HG03469 (cell line): ENCODE results near the gene PPIL6.

Experiments
- ATAC-seq: cut with Tn5 transposase; IDR thresholded peaks from one replicate; pipeline ENCODE4 v1.9.1; 2021; ENCODE audit warnings: mild to moderate bottlenecking, moderate library complexity, moderate number of reproducible peaks; ENCODE audit not compliant: unreplicated experiment

PPIL6 gene

DNA sequence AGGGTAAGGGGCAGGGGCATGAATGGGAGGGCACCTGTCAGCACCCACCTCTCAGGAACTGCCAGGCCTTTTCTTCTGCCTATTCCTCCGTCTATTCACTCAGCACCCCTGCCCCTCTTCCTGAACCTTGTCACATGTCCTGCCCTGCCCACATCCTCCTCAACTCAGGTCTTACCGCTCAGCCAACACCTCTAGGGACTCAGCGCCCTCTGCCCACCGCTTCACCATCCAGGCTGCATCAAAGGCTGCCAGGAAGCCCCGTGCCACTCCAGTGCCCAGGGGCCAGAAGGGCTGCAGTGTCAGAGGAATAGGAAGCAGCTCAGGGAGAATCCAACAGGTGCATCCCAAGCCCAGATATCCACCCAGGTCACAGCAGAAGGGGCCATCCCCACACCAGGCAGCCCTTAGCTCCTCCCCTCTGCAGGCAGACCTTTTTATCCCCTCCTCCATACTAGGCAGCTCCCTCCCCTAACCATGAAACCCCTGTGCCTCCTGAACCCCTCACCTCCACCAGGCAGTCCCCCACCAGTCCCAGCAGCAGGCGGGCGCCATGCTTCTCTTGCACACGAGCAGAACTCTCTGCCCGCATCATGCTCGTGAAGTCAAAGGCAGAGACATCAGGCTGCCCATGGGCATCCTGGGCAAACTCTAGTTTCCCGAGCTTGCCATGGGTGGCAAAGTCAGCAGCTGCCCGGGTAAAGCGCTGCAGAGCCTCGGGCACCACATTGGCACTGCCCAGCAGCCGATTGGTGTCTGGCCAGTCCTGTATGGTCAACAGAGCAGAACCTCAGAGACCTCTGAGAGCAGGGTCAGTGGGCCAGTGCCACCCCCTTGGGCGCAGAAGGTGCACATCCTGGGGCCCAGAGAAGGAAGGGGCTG lies 9.6 kb upstream of the PPIL6 start:
- no peak for ATAC-seq

DNA sequence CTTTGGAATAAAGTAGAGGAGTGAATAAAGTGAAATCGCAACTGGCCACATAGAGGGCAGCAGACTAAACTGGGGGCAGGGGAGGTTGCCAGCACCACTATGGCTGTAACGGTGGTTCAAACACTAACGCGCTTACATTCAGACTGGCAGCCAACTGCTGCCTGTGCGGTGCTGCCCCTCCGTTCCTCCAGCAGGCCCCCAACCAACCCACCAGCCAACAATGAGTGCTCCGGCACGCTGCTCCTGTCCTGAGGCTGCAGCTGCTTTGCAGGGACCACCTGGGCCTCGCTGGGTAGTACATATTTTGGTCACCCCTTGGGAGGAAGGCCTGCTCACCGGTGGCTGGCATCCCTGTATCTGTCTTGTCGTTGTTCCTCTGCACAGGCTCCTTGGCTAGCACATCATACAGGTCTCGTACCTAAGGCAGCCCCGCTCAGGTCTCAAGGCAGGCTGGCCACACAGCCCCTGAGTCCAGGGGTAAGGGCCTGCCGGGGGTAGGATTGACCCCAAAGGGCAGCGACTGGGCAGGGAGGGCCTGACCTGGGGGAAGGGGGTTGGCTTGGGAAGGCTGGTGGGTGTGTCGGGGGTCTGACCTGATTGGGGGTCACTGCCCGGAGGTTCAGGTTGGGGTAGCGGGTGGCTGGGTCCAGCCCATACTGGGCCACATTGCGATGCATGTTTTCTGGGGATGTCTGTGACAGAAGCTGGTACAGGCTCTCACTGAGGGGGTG lies 8.8 kb upstream of the PPIL6 start:
- no peak for ATAC-seq

DNA sequence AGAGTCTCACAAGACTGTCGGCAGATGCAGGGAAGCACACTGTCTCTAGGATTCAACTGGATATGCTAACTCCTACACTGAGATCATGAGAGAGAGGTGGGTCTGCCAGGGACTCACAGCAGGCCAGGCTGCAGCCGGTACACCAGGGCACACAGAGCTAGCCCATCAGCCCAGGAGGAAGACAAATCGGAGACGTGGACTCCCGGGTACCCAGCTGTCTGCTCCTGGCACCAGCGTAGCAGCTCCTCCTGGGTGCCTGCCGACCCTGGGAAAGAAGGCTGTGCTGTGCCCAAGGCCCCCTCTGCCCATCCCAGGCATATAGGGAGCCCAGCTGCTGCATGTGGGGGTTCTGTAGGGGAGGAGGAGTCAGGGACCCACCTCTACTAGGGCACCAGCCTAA lies 8.2 kb upstream of the PPIL6 start:
- no peak for ATAC-seq

DNA sequence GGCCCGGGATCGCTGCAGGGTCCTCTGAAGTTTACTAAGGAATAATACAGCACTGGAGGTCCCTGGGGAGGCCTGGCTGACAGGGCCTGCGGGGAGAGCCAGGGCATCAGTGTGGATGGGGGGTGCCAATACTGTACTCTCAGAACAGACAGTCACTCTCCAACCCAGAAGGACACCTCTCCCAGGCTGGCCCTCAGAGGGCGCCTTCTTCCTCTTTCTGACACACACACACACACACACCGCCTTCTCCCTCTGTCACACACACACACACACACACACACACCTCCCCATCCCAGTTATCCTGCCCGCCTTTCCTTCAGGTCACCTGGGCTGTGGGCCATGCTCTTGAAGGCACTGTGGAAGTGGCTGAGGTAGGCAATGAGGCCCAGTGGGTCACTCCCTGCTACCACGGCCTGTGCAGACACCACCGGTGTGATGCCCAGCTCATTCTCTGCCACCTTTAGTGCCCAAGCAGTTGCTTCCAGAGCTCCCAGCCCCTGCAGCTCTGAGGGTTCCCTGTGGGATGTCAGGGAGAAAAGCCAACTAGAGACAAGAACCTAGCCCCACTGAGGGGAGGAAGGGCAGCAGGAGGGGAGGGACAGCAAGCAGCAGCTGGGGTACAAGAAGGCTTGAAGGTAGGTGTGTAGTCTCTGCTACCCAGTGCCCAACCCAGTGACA lies 7.6 kb upstream of the PPIL6 start:
- ATAC-seq = no peak

DNA sequence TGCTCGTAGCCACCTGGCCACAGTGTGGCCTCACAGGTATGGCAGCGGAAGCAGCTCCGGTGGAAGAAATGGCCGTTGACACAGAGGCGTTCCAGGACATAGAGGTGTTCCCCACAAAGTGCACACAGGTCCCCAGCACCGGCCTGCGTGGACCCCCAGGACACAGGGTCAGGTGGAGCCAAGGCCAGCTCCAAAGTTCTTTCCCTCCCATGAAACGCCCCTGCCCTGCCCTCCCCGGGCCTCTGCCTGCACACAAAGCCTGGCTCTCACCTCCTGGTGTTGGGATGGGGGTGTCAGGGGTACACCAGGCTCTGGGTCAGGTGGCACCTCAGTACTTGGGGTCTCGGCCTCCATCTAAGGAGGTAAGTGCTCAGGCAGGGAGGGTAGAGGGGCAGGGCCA lies 6.7 kb upstream of the PPIL6 start:
- no peak for ATAC-seq

DNA sequence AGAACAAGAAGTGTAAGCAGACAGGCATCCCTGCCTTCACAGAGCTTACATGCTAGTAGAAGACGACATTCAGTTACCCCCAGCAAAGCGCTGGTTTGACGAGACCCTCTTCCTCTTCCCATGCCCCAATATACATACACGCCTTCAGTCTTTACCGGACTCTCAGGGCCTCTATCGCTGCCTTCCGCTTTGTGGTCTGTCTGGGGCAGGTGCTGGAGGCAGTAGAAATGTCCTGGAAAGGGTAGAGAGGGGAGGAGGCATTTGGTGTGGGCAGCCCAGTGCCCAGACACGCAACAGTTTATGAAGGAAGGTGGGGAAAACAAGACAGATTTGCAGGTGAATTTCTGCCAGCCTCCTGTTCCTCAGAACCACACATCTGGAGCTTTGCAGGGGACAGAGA lies 6.1 kb upstream of the PPIL6 start:
- ATAC-seq = no peak

DNA sequence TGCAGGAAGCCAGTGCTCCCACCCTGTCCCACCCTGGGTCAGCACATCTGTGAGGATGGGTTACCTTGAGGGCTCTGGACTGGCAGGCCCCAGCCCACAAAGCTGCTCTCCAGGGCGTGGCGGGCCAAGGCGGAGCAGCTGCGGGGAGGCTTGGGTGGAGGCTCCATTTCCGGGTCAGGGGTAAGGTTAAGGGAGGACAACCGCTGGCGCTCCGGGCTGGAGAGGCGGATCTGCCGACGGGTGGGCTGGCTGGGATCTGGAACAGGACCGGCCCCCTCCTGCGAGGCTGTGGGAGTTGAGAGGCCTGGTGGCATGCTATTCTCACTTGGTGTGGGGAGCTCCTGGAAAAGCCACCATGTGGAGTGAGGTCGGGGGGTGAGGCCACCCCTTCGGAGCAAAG lies 5.6 kb upstream of the PPIL6 start:
- no peak for ATAC-seq

DNA sequence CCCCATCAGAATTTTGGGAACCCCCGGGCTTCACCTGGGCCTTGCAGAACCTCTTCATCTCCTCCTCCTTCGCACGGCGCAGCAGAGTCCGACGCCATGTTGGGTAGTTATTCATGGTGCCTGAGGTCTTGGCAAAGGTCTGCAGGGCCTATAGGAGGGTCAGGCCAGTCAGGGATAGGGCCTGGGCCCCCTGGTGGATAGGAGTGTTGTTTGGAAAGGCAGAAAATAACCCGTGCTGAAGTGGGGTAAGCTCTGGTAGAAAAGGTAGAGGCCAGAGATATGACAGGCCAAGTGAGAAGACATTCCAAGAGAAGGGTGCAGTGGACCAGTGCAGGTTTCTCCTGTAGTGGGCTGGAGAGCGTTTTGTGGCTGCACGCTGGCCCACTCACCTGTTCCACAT lies 5.0 kb upstream of the PPIL6 start:
- no peak for ATAC-seq

DNA sequence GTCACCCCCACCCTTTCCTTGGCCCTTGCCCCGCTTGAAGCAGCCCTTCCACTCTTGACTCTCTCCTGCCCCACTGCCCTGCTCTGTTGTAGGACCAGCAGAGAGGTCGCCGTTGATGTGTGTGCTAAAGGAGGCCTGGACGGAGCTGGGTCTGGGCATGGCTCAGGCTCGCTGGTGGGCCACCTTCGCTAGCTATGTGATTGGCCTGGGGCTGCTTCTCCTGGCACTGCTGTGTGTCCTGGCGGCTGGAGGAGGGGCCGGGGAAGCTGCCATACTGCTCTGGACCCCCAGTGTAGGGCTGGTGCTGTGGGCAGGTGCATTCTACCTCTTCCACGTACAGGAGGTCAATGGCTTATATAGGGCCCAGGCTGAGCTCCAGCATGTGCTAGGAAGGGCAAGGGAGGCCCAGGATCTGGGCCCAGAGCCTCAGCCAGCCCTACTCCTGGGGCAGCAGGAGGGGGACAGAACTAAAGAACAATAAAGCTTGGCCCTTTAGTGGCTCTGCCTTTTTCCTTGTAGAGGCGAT lies 3.1 kb upstream of the PPIL6 start:
- ATAC-seq = no peak

DNA sequence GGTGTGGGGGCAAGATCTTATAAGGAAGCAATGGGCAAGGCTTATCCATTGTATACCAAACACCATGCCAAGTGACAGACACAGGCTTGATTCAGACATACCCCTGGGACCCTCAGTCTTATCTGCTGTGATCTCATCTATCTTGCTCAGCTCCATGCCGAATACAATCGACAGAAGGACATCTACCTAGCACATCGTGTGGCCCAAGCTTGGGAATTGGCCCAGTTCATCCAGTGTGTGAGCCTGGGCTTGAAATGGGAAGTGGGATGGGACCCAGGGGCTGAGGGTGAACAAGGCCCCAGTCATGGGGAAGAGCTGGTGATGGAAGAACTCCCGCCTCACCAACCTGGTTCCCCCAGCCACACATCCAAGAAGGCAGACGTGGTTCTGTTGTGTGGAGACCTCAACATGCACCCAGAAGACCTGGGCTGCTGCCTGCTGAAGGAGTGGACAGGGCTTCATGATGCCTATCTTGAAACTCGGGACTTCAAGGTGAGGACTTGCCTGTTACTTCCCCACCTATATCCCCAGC lies 2.0 kb upstream of the PPIL6 start:
- no peak for ATAC-seq

DNA sequence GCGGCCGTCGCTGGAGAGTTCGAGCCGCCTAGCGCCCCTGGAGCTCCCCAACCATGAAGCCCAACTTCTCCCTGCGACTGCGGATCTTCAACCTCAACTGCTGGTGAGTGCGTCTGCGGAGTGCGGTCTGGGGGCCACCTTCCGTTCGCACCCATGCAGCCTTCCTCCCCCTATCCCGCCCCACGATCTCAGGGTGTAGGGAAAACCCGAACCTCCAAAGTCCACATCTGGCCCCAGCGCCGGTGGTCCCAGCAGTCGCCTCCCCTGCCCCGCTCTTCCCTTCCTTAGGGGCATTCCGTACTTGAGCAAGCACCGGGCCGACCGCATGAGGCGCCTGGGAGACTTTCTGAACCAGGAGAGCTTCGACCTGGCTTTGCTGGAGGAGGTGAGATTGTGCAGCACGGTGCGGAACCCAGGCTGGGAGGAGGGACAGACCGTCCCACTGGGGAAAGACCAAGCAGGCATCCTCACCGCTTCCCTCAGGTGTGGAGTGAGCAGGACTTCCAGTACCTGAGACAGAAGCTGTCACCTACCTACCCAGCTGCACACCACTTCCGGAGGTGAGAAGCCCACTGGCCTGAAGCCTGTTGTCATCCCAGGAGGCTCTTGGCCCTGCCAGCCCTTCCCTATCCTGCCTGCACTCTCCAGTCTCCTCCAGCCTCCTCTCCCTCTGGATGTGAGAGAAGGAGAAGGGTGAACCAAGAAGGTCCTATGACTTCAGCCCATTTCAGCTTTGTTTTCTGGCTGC lies 815 bp upstream of the PPIL6 start:
- ATAC-seq = no peak

DNA sequence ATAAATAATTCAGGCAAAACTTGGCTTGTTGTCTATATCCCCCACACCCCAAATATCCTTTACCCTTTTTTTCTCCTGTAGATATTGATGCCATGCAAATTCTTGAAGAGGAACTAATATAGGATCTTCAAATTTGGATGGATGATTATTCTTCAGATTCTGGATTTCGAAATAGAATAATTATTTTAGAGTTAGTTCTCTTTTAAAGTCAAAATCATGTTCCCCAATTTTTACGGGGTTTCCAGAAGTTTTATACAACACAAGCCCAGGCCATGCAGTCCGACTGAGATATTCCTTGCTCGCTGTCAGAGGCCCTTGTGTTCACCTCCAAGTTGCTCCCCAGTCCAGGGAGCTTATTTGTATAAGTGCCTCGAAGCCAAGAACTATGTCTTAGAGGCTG lies 4.4 kb downstream of the PPIL6 start:
- no peak for ATAC-seq

DNA sequence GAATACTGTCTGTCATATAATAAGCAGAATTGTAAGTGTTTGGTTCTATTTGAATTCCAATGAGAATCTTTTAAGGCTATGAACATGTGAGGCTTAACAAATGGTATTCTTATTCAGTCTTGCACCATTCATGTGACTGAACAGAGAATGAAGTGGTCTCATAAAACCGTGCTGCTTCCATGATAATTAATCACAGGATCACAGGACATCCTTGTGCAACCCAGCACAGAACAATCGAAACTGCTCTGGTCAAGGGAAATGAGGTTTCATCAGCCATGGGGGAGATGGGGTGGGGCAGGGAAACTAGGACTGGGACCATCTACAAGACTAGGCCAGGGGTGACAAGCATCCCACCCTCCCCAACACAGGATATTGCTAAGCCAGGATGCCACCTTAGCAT lies 6.0 kb downstream of the PPIL6 start:
- ATAC-seq = no peak

DNA sequence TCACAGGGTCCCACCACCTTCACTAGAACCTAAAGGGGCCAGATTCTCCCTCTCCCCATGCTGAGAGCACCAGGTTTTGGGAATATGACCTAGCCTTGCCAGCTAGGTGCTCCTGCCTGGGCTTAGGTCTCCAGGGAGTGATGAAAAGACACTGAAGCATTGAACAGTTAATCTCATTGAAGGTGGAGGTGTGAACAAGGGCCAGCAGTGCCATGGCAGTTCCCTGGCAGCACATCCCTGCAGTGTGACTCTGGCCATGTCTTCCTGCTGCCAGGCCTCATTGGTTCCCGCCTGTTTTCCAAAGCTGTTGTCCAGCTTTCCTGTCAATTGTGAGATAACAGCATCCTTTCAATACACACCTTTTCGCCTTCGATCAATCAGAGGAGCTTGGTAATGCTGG lies 10.9 kb downstream of the PPIL6 start:
- ATAC-seq = no peak

DNA sequence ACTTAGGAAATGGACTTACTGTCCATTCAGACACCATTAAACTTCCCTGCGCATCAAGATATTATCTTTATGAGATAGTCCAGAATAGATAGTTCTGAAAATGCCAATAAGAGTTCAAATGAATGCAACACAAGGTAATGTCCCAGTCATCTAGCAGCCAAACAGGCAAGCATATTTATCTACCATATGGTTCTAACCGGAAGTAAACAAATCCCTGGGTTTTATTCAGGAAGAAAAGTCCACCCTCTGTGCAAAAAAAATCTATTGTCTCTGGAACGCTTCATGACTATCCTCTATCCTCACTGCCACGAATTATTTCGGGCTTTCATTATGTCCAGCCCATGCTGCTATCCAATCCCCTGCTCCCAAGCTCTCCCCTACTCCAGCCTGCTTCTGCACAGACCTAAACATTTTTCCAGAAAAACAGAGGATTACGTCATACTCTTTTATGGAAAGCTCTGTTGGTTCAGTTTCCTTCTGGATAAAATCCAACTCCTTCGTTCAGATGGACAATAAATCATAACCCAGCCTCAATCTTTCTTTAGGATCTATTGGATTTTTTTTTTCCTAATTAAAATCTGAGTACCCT lies 11.4 kb downstream of the PPIL6 start:
- no peak for ATAC-seq

DNA sequence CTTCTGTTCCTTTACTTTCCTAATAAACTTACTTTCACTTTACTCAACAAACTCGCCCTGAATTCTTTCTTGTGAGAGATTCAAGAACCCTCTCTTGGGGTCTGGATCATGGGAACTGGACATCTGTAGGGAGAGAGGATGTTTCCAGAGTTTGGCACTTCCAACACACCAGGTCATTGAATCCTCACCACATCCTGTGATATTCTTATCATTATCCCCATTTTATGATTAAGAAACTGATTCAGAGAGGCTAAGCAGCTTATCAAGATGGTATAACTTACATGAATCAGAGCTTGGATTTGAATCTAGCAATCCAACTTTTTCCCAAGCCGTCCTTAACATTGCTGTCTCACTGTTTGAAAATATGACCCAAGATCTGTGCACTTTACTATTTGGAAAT lies 15.5 kb downstream of the PPIL6 start:
- ATAC-seq = no peak

DNA sequence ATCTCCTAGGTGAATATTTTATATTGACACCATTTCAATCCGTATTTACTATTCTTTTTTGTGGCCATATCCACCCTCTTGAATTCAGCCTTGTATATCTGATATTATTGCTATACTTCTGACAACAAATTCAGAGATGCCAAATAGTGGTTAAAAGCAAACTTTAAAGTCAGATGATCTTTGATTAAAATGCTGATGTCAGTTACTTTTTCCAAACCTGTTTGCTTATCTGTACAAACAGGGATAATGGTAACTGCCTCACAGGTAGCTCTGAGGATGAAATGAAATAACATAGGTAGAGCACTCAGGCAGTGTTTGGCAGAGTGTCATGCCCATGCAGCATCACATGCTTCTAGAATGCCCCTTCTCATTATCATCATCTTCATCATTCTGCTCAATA lies 19.2 kb downstream of the PPIL6 start:
- ATAC-seq = no peak

DNA sequence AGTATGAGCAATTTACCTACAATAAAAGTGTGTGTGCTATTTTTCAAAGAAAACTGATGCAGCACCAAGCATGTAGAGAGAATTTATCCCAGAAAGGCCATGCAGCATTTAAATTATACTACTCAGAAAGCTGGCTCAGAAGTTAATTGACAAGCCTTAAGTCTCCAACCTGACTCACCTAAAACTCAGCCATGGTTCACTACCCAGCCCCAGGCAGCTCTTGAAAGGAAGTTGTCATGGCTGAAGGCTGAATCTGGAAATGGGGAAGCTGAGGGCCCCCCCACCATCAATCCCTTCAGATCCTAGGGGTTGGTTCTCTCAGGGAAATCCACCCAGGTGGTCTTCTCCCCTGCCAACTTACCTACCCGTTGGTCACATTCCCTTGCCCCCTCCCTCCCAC lies 19.7 kb downstream of the PPIL6 start:
- ATAC-seq = no peak

DNA sequence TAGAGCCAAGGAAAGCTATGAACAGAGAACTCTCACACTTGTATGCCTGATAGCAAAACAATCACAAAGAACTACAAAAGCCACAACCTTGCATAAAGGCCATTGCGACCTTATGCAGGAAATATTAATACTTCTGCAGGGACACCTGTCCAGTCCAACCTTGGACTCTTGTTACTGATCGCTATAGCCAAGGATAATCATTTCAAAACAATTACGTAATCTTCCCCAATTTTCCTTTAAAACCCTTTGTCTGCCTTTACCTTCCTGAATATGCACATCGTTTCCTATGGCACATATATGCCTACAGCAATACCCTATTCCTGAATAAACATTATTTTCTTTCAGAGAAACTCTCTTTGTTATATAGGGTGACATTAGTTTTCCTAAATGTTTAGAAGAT lies 22.8 kb downstream of the PPIL6 start:
- ATAC-seq = no peak

DNA sequence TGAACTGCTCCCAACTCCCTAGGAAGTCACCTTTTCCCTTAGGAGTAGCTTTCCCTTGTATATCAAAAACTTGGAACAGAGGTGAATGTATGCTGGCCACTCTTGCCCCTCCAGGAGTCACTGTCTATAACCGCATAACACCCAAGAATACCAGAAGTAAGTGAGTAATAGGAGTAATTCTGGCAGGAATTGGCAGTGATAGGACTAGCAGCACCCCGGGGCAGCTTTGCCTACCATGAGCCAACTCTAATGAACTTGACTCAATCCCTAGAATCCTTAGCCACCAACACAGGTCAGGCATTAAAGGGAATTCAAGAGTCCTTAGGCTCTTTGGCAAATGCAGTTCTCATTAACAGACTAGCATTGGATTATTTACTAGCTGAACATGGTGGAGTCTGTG lies 29.4 kb downstream of the PPIL6 start:
- ATAC-seq = no peak
